K562 (cell line): ENCODE results near the gene SERPINA5. TPM values are rescaled to one million over a fixed set of nuclear protein-coding genes. Genes with fewer than 3 reads are reported as not detected.

ENCODE experiments used
- ATAC-seq: fragments of 200-7000 bp; cut with Tn5 transposase; 3 replicates; pipeline ENCODE4 v1.9.1; 2020; ENCODE audit warnings: moderate library complexity
- BruUV-seq: library from RNA; stranded (reverse); fragments of 400-500 nt; replicated peaks from 2 replicates; lab custom pipeline; 2021; lab: Mats Ljungman, UMichigan
- CTCF ChIA-PET: fragments of 300-600 bp; formaldehyde crosslinking; extraction: SDS; loops from one replicate; lab custom pipeline; 2021; ENCODE audit warnings: low intra/inter-chr PET ratio; lab: Yijun Ruan, JAX
- POLR2A ChIA-PET: fragments of 300-600, 350-650 bp; sonication (Branson Sonifier 250); formaldehyde crosslinking; extraction: SDS; loops from one replicate; lab custom pipeline; 2021; ENCODE audit warnings: antibody characterized with exemption, inconsistent platforms; lab: Yijun Ruan, JAX
- DNase-seq, 4 experiments: peaks; one replicate each; pipeline versions ENCODE4 v3.0.0 to v3.0.0-alpha.2; 2011 to 2018; ENCODE audit warnings: low spot score in 3 of 4, mixed read lengths in 3 of 4; ENCODE audit errors: extremely low read depth in 1 of 4
- FAIRE-seq: peaks from 2 replicates; lab custom pipeline; 2011; peaks lifted over from hg19 to GRCh38; lab: Jason Lieb, UNC
- H2AFZ ChIP-seq: 2 replicates; pipeline ENCODE4 v1.6.0; 2011; ENCODE audit warnings: low read depth, low read length, control low read depth, inconsistent platforms
- H3K27ac ChIP-seq: fragments of 200-600 bp; 3 replicates; pipeline ENCODE4 v1.8.0; 2011; ENCODE audit warnings: low read depth, mild to moderate bottlenecking, control low read depth, inconsistent platforms, low read length, moderate library complexity, mixed read lengths; ENCODE audit errors: extremely low read depth
- H3K27me3 ChIP-seq, 2 experiments: fragments of 300-600 bp in 1 of 2; 2 replicates in 1 of 2; 3 replicates in 1 of 2; pipeline versions ENCODE4 v1.6.0 to v1.8.0; 2011; ENCODE audit warnings: inconsistent platforms in 2 of 2, low read length in 2 of 2, mild to moderate bottlenecking in 1 of 2, mixed read lengths in 1 of 2, moderate library complexity in 1 of 2; ENCODE audit not compliant: control insufficient read depth in 2 of 2, insufficient read depth in 2 of 2
- H3K36me3 ChIP-seq: fragments of 300-600 bp; 3 replicates; pipeline ENCODE4 v1.8.0; 2011; ENCODE audit warnings: mild to moderate bottlenecking, low read length, inconsistent platforms; ENCODE audit not compliant: control insufficient read depth, insufficient read depth
- H3K4me1 ChIP-seq, 2 experiments: fragments of 200-600 bp in 1 of 2; replicated peaks in 1 of 2; 2 replicates in 1 of 2; 3 replicates in 1 of 2; pipeline versions ENCODE4 v1.5.1 to v1.8.0; 2011; ENCODE audit warnings: inconsistent platforms in 2 of 2, low read length in 2 of 2, mild to moderate bottlenecking in 1 of 2, mixed read lengths in 1 of 2, moderate library complexity in 1 of 2; ENCODE audit not compliant: control insufficient read depth in 2 of 2, insufficient read depth in 2 of 2
- H3K4me2 ChIP-seq: 2 replicates; pipeline ENCODE4 v1.6.1; 2011; ENCODE audit warnings: low read length, control low read depth, inconsistent platforms, mixed read lengths; ENCODE audit not compliant: insufficient read depth
- H3K4me3 ChIP-seq: fragments of 200-600 bp; sonication (generic), shearing (Covaris generic); 2 replicates; pipeline ENCODE4 v1.5.1; 2016; ENCODE audit warnings: control low read depth, inconsistent platforms
- H3K79me2 ChIP-seq: fragments of 200-600 bp; 3 replicates; pipeline ENCODE4 v1.8.0; 2011; ENCODE audit warnings: low read length, inconsistent platforms; ENCODE audit not compliant: control insufficient read depth, insufficient read depth
- H3K9ac ChIP-seq, 2 experiments: 2 replicates each; pipeline versions ENCODE4 v1.6.0 to v1.6.1; 2011; ENCODE audit warnings: low read depth in 2 of 2, low read length in 2 of 2, control low read depth in 1 of 2, inconsistent platforms in 1 of 2, mild to moderate bottlenecking in 1 of 2, mixed read lengths in 1 of 2; ENCODE audit not compliant: insufficient read depth in 1 of 2
- H3K9me1 ChIP-seq: one replicate; pipeline ENCODE4 v1.6.0; 2011; ENCODE audit warnings: inconsistent platforms, mild to moderate bottlenecking, low read length, moderate library complexity; ENCODE audit not compliant: control insufficient read depth, insufficient read depth
- H3K9me3 ChIP-seq: replicated peaks from 2 replicates; pipeline ENCODE4 v1.5.1; 2011; ENCODE audit warnings: low read depth, low read length, inconsistent platforms; ENCODE audit not compliant: control insufficient read depth, insufficient read depth
- H4K20me1 ChIP-seq: replicated peaks from 2 replicates; pipeline ENCODE4 v1.6.1; 2011; ENCODE audit warnings: low read length, inconsistent platforms, mixed read lengths; ENCODE audit not compliant: control insufficient read depth, insufficient read depth
- HNRNPUL1 ChIP-seq: fragments of 200-400 bp; formaldehyde crosslinking; IDR thresholded peaks from 2 replicates; pipeline ENCODE4 v1.6.1; 2017; ENCODE audit warnings: low read length
- MCM2 ChIP-seq: fragments of 450-650 bp; IDR thresholded peaks from 2 replicates; pipeline ENCODE4 v1.6.1; 2017; ENCODE audit warnings: low read depth, mild to moderate bottlenecking
- NEUROD1 ChIP-seq: fragments of 150-350 bp; IDR thresholded peaks from 2 replicates; pipeline ENCODE4 v1.6.1; 2014; ENCODE audit warnings: borderline replicate concordance, low read length, low read depth; ENCODE audit not compliant: partially characterized antibody
- SLC30A9 ChIP-seq: fragments of 250-450 bp; sonication (Bioruptor Pico); IDR thresholded peaks from 2 replicates; pipeline ENCODE4 v1.8.0; 2022; ENCODE audit warnings: mild to moderate bottlenecking, moderate library complexity
- SP1 ChIP-seq: sonication (generic); formaldehyde crosslinking; IDR thresholded peaks from 2 replicates; pipeline ENCODE4 v1.8.1; 2022; ENCODE audit warnings: mild to moderate bottlenecking, missing genetic modification reagents
- TAF9B ChIP-seq: fragments of 450-650 bp; IDR thresholded peaks from 2 replicates; pipeline ENCODE4 v1.6.1; 2018; ENCODE audit warnings: mild to moderate bottlenecking; ENCODE audit not compliant: partially characterized antibody
- VEZF1 ChIP-seq: fragments of 200-800 bp; sonication (Bioruptor generic); IDR thresholded peaks from 2 replicates; pipeline ENCODE4 v1.6.1; 2017; ENCODE audit warnings: missing genetic modification characterization, missing compliant biosample characterization
- ZNF197 ChIP-seq: fragments of 200-800 bp; sonication (Bioruptor generic); IDR thresholded peaks from 2 replicates; pipeline ENCODE4 v1.6.1; 2016; ENCODE audit warnings: low read depth, missing genetic modification characterization, missing compliant biosample characterization
- ZNF740 ChIP-seq, 3 experiments: fragments of 200-800 bp in 1 of 3; sonication (Bioruptor generic) in 1 of 3; sonication (generic) in 1 of 3; formaldehyde crosslinking in 1 of 3; IDR thresholded peaks; 2 replicates each; pipeline versions ENCODE4 v1.6.1 to v1.8.0; 2016 to 2022; ENCODE audit warnings: mild to moderate bottlenecking in 2 of 3, missing compliant biosample characterization in 2 of 3, missing genetic modification characterization in 2 of 3, missing genetic modification reagents in 1 of 3
- WGBS: fragments of 100-300 bp; shearing (Covaris generic); methylation state at CpG from one replicate; pipeline ENCODE4 v1.1.6; 2016; ENCODE audit warnings: low coverage, mixed read lengths; ENCODE audit not compliant: insufficient coverage; ENCODE audit errors: missing lambda C conversion rate; 5-methylcytosine and 5-hydroxymethylcytosine counted together
- in situ Hi-C: fragments of 300-500 bp; cut with MboI; formaldehyde crosslinking; loops from 4 replicates; pipeline ENCODE4 v1.15.0; 2018; ENCODE audit warnings: inconsistent platforms, mixed read lengths
- intact Hi-C: fragments of 100-400 bp; cut with micrococcal nuclease; formaldehyde crosslinking; loops from 2 replicates; pipeline ENCODE4 v1.14.2; 2022
- polyA plus RNA-seq, 8 experiments: library from polyadenylated mRNA; depleted of rRNA in 4 of 8; stranded (reverse) in 5 of 8; unstranded in 3 of 8; fragments of >200 nt; fragmentation: Nextera tagmentation in 2 of 8; fragmentation: Illumina TruSeq in 1 of 8; extraction: Ambion mirVana in 2 of 8; extraction: Trizol in 1 of 8; gene quantifications; 2 replicates each; pipeline versions ENCODE4 v1.2.1 to v1.2.3, GENCODE V29; 2011 to 2014; ENCODE audit warnings: inconsistent platforms in 1 of 8, missing spikeins in 1 of 8
- total RNA-seq, 7 experiments: library from RNA; depleted of rRNA in 6 of 7; stranded (reverse); fragments of >200 nt in 6 of 7; fragmentation: Illumina TruSeq in 2 of 7; extraction: Trizol in 2 of 7; gene quantifications; 2 replicates each; pipeline versions ENCODE4 v1.2.1 to v1.2.3, GENCODE V29; 2011 to 2021; ENCODE audit warnings: low replicate concordance in 1 of 7

SERPINA5 gene
- total and polyA plus RNA-seq, 9 of the 15 experiments (the other 6 are each of a cell fraction or from before 2014, with no cell fraction given), result 0.38 TPM; not detected in 8

DNA sequence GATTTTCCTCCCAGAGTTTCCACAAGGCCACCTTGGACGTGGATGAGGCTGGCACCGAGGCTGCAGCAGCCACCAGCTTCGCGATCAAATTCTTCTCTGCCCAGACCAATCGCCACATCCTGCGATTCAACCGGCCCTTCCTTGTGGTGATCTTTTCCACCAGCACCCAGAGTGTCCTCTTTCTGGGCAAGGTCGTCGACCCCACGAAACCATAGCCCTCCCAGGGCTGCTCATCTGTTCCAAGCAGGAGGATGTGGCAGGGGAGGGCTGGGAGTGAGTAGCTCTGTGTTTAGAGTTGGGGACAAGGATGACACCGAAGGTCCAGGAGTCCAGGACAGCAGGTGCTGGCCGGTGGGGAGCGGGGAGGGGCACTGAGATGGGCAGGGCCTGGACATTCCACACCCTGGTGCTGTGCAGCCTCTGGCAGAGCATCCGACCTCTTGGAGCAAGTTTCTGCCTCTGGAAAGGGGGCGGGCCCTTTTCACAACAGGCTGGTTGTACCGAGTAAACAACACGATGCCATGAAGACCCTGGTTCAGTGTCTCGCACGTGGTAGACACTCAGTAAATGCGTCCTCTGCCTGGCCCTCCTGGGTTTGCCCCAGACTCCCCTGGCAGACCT is 11.7 kb upstream of the SERPINA5 start:
- TF ChIP-seq SP1 (CRISPR knock-in tag) (no peak), ZNF197 (CRISPR knock-in tag) (no peak)
- Histone ChIP-seq H3K4me1 (no peaks in the 10 kb centered on the region), H3K9ac (no peak overlapping the region), H3K36me3 (no peaks in the 10 kb centered on the region), H3K27me3 (no peaks in the 10 kb centered on the region), H3K4me2 (no peak overlapping the region), H4K20me1 (no peaks in the 10 kb centered on the region), H3K9me1 (no peaks in the 10 kb centered on the region), H3K9me3 (no peaks in the 10 kb centered on the region), H3K79me2 (no peaks in the 10 kb centered on the region), H3K4me3 (no peak overlapping the region), H3K27ac (no peak overlapping the region), H2AFZ (no peak overlapping the region)
- CTCF ChIA-PET, result no interaction called here
- in situ Hi-C loops (no loop called here), intact Hi-C loops (no loop called here)
- ATAC-seq (no peak), DNase-seq (no peak), FAIRE-seq (no peak)
- POLR2A ChIA-PET, result interaction anchor here (0.6 kb wide), 1 partner anchor 9 kb away, joined by 3 read pairs; no protein-coding TSS in a partner anchor
- no TSS peak for BruUV-seq
- 2% methylated on average over 13 of the region's 20 CpGs for WGBS

- ATAC-seq (no peak), FAIRE-seq (no peak), DNase-seq (no peak)
- Histone ChIP-seq H4K20me1 (no peaks in the 10 kb centered on the region), H2AFZ (no peak overlapping the region), H3K4me1 (no peaks in the 10 kb centered on the region), H3K27ac (no peak overlapping the region), H3K36me3 (no peaks in the 10 kb centered on the region), H3K79me2 (no peaks in the 10 kb centered on the region), H3K9me3 (no peaks in the 10 kb centered on the region), H3K4me2 (no peak overlapping the region), H3K4me3 (no peak overlapping the region), H3K9me1 (no peaks in the 10 kb centered on the region), H3K9ac (no peak overlapping the region), H3K27me3 (no peaks in the 10 kb centered on the region)
- in situ Hi-C loops (no loop called here), intact Hi-C loops (no loop called here)
- WGBS, result 17% methylated on average over 1 of the region's 6 CpGs
- no TSS peak for BruUV-seq
- POLR2A ChIA-PET, result no interaction called here
- CTCF ChIA-PET, result no interaction called here
- no peak for TF ChIP-seq NEUROD1
- no peak for TF ChIP-seq MCM2
- no peak for TF ChIP-seq ZNF740 (CRISPR knock-in tag; IDR thresholded peaks at IDR 0.05)
- no peak for TF ChIP-seq ZNF740 (tag; IDR thresholded peaks at IDR 0.05)
- TF ChIP-seq VEZF1 (CRISPR knock-in tag), result no peak
- no peak for TF ChIP-seq SLC30A9 (CRISPR knock-in tag)
- no peak for TF ChIP-seq TAF9B
- TF ChIP-seq HNRNPUL1, result no peak
Observed at GRCh38 chr14:94570002-94570400, 11.2 kb upstream of the SERPINA5 start.
